Ascending aorta (tissue), 2 donors: ENCODE results near the gene INPP5J. TPM values are rescaled to one million over a fixed set of nuclear protein-coding genes. Genes with fewer than 3 reads are reported as not detected.
"Not testable (repeated sequence)": the region's sequence is repeated elsewhere in the genome, so short reads cannot be mapped to it uniquely, and the experiment has no call there.

Source experiments
- DNase-seq, 2 donors: peaks; one replicate each; pipeline ENCODE4 v3.0.0-alpha.2; 2019; ENCODE audit warnings: low spot score in 2 of 2
- H3K27ac ChIP-seq, 2 donors: fragments of 200-600 bp; sonication (generic); one replicate each; pipeline ENCODE4 v1.5.1; 2016 to 2017; ENCODE audit warnings: mild to moderate bottlenecking in 1 of 2
- H3K27me3 ChIP-seq: fragments of 200-600 bp; sonication (generic); one replicate; pipeline ENCODE4 v1.5.1; 2017
- H3K36me3 ChIP-seq, 2 donors: fragments of 200-600 bp; sonication (generic); one replicate each; pipeline ENCODE4 v1.5.1; 2016
- H3K4me1 ChIP-seq, 2 donors: fragments of 200-600 bp; sonication (generic); one replicate each; pipeline ENCODE4 v1.5.1; 2016 to 2017; ENCODE audit warnings: mild to moderate bottlenecking in 1 of 2
- H3K4me3 ChIP-seq, 2 donors: fragments of 200-600 bp; sonication (generic); one replicate each; pipeline ENCODE4 v1.5.1; 2016 to 2017; ENCODE audit warnings: mild to moderate bottlenecking in 1 of 2
- H3K9me3 ChIP-seq, 2 donors: fragments of 200-600 bp; sonication (generic); one replicate each; pipeline ENCODE4 v1.5.1; 2016
- CTCF ChIP-seq, 3 experiments: fragments of 200-600 bp in 2 of 3; fragments of 450-650 bp in 1 of 3; sonication (generic) in 2 of 3; IDR thresholded peaks; one replicate each; pipeline ENCODE4 v1.5.1; 2016 to 2019; ENCODE audit warnings: antibody characterized with exemption in 3 of 3, mild to moderate bottlenecking in 1 of 3, moderate library complexity in 1 of 3
- intact Hi-C: fragments of 100-400 bp; cut with DNase I; formaldehyde crosslinking; loops from one replicate; pipeline ENCODE4 v1.15.1; 2023
- total RNA-seq: library from RNA; depleted of rRNA; stranded (reverse); fragments of >200 nt; gene quantifications from one replicate; pipeline ENCODE4 v1.1.0, GENCODE V29; 2016

INPP5J gene
- total RNA-seq, 1 donor from 2014 or later, result 1.3 TPM

- Histone ChIP-seq H3K9me3 (no peaks in the 10 kb centered on the region), H3K36me3 (peaks cover 98 to 100% of the 10 kb centered on the region in 2 donors), H3K27ac (peak overlapping the region; percentile 75 to 98), H3K4me1 (peaks cover 28 to 75% of the 10 kb centered on the region in 2 donors), H3K27me3 (no peaks in the 10 kb centered on the region), H3K4me3 (no peak overlapping the region)
- intact Hi-C loops, result no loop called here
- no peak for DNase-seq
- no peak for TF ChIP-seq CTCF (IDR thresholded peaks at IDR 0.05)
Observed at GRCh38 chr22:31094741-31095140, 28.0 kb upstream of the INPP5J start.

GRCh38 chr22:31095637-31096249 lies 27.0 kb upstream of the INPP5J start:
- Histone ChIP-seq H3K4me3 (no peak overlapping the region), H3K9me3 (no peaks in the 10 kb centered on the region), H3K27ac (peak overlapping the region; percentile 98 to 99), H3K27me3 (no peaks in the 10 kb centered on the region), H3K4me1 (peaks cover 24 to 73% of the 10 kb centered on the region in 2 donors), H3K36me3 (peaks cover 99 to 100% of the 10 kb centered on the region in 2 donors)
- DNase-seq, result no peak
- no peak for TF ChIP-seq CTCF (IDR thresholded peaks at IDR 0.05)
- intact Hi-C loops, result no loop called here

- H3K4me3 ChIP-seq, result no peak overlapping the region
- H3K36me3 ChIP-seq, result peaks cover 96 to 98% of the 10 kb centered on the region in 2 donors
Observed at GRCh38 chr22:31096657-31097279, 26.0 kb upstream of the INPP5J start.

GRCh38 chr22:31097539-31097938 lies 25.2 kb upstream of the INPP5J start:
- intact Hi-C loops, H3K27me3 ChIP-seq, H3K9me3 ChIP-seq, H3K4me3 ChIP-seq, DNase-seq: not testable (repeated sequence)
- H3K36me3 ChIP-seq, result peaks cover 89 to 90% of the 10 kb centered on the region in 2 donors
- H3K4me1 ChIP-seq, result peaks cover 25 to 74% of the 10 kb centered on the region in 2 donors
- peak overlapping the region; percentile 98 to 99 for H3K27ac ChIP-seq

More at GRCh38 chr22:31096657-31097279, 26.0 kb upstream of the INPP5J start:
- intact Hi-C loops, result no loop called here
- no peaks in the 10 kb centered on the region for H3K27me3 ChIP-seq
- H3K4me1 ChIP-seq, result peaks cover 25 to 74% of the 10 kb centered on the region in 2 donors
- H3K27ac ChIP-seq, result peak overlapping the region; percentile 98 to 99
- TF ChIP-seq CTCF (IDR thresholded peaks at IDR 0.05), result no peak
- no peak for DNase-seq
- no peaks in the 10 kb centered on the region for H3K9me3 ChIP-seq

- peak overlapping the region; percentile 98 to 99 for H3K27ac ChIP-seq
- intact Hi-C loops, result no loop called here
- peaks cover 20 to 75% of the 10 kb centered on the region in 2 donors for H3K4me1 ChIP-seq
- no peaks in the 10 kb centered on the region for H3K27me3 ChIP-seq
- no peaks in the 10 kb centered on the region for H3K9me3 ChIP-seq
- H3K36me3 ChIP-seq, result peaks cover 83 to 86% of the 10 kb centered on the region in 2 donors
- no peak overlapping the region for H3K4me3 ChIP-seq
- no peak for TF ChIP-seq CTCF (IDR thresholded peaks at IDR 0.05)
- no peak for DNase-seq
Observed at GRCh38 chr22:31097941-31098631, 24.7 kb upstream of the INPP5J start.

- H3K4me1 ChIP-seq, result peaks cover 16 to 75% of the 10 kb centered on the region in 2 donors
- peak in 1 of 2 donors; percentile 78 for DNase-seq
- TF ChIP-seq CTCF (IDR thresholded peaks at IDR 0.05), result no peak
- intact Hi-C loops, result no loop called here
- no peak overlapping the region for H3K4me3 ChIP-seq
- peak overlapping the region; percentile 98 to 99 for H3K27ac ChIP-seq
- peaks cover 77 to 83% of the 10 kb centered on the region in 2 donors for H3K36me3 ChIP-seq
- H3K27me3 ChIP-seq, result no peaks in the 10 kb centered on the region
- H3K9me3 ChIP-seq, result no peaks in the 10 kb centered on the region
Observed at GRCh38 chr22:31098632-31099110, 24.1 kb upstream of the INPP5J start.
